Activated CD8-positive, alpha-beta memory T cell treated with anti-CD3 and anti-CD28 coated beads for 4 hours (primary cell): ENCODE measurements around the gene UPP1.
"Not testable (repeated sequence)": the region's sequence is repeated elsewhere in the genome, so short reads cannot be mapped to it uniquely, and the experiment has no call there.

Experiments
- DNase-seq, 2 donors: peaks; one replicate each; pipeline ENCODE4 v3.0.0-alpha.2; 2020; ENCODE audit warnings: low read depth in 2 of 2

The UPP1 gene

DNA sequence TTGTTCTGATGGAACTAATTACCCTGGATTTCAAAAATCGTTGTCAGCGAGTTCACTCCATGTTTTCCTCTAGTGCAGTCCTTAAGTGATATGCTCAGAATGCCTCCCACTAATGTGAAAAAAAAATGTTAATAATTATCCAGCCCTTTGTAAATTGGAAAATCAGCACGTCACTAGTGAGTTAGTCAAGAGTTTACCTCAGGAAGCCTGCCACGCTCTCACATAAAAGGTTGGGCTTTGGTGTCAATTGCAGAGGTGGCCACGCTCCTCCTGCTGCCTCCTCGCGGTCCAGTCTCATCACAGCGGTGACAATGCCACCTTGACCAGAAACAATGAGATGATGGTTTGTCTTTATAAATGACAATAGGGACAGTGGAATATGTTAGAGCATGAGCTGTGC, 22.5 kb downstream of the UPP1 start:
- DNase-seq: no peak

DNA sequence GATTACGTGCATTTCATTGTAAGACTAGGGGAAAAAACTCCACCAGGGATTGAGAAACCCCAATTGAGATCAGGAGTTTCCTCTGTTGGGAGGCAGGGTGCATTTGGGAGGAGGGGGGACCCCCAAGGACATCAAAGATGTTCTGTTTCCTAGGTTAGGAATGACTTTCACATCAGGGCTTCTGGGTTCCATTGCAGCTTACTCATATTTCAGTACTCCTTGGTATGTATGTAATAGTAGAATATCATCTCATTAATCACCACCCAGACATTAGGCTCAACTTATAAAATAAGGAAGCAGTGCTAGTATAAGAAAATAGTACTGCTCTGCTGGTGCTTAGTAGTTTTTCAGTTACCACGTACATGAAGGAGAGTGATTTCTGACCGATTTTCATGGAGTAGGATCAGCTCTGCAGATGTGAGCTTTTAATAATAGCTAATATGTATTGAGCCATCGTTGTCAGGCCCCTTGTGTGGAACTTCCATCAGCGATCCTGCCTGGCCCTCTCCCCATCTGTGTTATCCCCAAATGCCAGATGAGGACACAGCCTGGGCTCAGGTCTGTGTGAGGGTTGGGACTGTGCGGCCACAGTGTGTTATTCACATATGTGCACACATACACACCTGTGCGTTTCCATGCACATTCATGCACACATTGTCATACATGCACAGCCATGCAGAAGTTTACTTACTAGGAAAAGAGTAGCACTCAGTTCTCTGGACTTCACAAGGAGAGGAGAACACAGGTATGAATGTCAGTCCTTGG, 23.5 kb downstream of the UPP1 start:
- DNase-seq: no peak

DNA sequence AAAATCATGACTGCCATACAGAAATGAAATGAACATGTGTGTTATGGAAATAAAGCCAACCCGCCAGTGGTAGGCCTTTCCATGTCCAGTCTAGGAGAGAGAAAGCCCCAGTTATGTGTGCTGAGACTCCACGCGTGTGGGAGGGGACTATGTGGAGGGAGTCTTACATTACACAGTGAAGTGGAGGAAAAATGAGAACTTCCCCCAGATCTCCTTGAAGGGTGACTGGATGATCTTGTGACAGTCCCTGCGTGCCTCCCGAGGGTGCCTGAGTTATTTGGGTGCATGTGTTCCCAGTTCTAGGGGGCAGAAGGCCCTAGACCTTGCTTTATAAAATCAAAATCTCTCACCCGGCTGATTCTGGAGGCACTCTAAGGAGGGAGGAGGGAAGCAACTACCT, 24.2 kb downstream of the UPP1 start:
- no peak for DNase-seq

DNA sequence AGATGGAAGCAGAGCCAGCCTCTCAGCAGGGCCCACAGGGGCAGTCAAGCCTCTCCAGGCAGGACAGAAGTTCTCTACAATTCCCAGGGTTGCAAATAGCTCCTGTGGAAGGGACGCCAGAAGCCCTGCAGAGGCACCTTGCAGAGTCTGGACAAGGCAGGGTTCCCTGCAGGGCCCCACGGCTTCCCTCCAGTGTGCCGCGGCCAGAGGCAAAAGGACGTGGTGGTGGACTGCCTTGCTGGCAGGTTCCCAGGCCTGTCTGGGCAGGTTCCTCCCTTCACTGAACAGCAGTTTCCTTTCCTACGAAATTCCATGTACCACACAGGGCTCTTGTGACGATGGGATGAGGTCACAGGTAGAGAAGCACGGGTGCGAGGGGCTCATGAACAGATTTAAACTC, 25.1 kb downstream of the UPP1 start:
- no peak for DNase-seq

DNA sequence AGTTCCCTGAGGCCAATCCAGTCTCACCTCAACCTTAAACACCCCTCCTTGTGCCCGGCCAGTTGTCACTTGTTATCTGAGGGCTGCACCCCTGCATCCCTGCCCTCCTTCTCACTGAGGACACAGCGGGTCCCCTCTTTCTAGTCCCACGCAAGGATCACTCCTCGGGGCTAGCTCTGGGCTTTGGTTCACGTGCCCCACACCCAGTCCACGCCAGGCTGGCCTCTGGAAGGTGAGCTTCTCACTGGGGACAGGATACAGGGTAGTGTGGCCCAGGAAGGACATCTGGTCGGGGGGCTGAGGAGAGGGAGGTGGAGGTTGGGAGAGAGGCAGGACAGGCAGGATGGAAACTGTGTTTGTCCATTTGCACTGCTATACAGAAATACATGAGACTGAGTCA, 25.5 kb downstream of the UPP1 start:
- DNase-seq: no peak

DNA sequence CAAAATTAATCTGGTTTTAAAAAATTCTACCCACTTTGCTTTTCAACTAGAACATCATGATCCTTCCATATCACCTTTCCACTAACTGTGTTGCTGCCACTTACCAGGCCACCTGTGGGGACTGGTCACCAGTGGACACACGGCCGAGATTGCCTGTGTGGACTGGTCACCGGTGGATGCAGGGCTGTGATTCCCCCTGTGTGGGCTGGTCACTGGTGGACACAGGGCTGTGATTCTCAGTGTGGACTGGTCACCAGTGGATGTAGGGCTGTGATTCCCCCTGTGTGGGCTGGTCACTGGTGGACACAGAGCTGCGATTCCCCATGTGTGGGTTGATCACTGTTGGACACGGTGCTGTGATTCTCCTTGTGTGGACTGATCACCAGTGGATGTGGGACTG, 27.0 kb downstream of the UPP1 start:
- DNase-seq: no peak

DNA sequence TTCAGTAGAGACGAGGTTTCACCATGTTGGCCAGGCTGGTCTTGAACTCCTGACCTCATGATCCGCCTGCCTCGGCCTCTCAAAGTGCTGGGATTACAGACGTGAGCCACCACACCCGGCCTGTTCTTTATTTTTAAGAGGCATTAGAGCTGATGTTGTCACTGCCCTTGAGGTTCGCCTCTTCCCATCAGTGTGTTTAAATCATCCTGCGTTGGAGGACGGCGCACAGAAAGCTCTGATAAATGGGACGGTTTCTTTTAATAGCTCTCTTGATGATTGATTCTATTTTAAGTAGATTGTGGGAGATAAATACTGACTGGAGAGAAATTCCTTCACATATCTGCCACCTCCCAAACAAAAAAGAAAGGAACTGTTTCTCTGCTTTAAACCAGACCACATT, 29.0 kb downstream of the UPP1 start:
- no peak for DNase-seq

DNA sequence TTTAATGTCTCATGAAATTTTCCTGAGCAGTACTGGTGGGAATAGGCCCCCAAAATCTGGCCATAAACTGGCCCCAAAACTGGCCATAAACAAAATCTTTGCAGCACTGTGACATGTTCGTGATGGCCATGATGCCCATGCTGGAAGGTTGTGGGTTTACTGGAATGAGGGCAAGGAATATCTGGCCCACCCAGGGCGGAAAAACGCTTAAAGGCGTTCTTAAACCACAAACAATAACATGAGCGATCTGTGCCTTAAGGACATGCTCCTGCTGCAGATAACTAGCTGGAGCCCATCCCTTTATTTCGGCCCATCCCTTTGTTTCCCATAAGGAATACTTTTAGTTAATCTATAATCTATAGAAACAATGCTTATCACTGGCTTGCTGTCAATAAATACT, 31.5 kb downstream of the UPP1 start:
- not testable (repeated sequence) for DNase-seq

DNA sequence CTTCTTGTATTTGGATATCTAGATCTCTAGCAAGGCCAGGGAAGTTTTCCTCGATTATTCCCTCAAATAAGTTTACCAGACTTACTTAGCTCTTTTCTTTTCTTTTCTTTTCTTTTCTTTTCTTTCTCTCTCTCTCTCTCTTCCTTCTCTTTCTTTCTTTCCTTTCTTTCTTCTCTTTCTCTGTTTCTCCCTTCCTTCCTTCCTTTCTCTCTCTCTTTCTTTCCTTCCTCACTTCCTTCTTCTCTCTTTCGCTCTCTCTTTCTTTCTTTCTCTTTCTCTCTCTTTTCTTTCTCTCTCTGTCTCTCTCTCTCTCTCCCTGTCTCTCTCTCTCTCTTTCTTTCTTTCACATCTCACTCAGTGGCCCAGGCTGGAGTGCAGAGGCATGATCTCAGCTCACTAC, 37.0 kb downstream of the UPP1 start:
- no peak for DNase-seq

DNA sequence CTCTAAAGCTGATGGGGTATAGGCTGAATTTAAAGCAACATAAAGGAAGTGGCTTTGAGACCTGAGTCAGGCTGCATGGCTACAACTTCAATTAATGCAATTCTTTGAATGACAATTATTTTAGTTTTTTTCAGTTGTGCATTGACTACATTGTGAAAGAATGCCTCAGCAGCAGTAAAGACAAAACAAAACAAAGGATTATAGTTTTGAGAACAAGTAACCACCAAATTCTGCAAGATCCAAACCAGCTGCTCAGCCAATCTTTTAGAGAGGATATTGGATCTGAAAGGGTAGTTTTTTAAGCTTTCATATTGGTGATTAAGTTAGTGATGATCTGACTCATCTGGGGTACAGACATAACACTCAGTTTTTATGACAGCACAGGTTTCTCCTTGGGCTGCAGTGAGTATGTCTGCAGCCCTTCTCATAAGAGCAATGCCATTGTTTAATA, 41.6 kb downstream of the UPP1 start:
- no peak for DNase-seq

DNA sequence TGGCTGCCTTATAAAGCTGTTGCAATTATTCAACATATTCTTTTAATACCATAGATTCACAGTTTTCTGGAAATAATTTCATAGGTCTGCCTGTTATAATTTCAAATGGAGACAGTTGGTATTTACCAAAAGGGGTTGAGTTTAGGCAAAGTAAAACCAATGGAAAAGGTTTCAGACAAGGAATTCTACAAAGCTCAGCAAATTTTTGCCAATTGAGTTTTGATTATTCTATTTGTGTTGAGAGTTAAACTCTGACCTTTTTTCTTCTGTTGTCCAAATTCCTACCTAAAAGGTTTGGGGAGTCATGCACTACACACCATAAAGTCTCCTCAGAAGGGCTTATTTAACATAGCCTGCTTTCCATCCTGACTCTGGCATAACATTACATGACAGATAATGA, 43.7 kb downstream of the UPP1 start:
- DNase-seq: no peak

DNA sequence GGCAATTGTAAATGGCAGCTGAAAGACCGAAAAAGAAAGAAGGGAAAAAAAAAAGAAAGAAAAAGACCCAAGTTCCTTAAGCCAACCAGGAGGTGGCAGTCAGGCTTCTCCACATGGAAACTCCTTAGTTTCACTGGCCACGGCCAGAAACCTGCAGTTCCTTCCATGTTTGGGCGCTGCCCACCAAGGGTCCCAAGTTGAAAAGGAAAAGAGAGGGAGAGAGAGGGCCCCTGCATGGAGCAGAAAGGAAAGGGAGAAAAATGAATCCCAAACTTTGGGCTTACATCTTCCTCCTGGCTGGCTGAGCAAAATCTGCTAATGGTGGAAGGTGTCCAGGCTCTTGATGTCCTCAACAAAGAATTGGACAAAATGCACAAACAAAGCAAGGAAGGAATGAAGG, 50.4 kb downstream of the UPP1 start:
- DNase-seq: no peak

DNA sequence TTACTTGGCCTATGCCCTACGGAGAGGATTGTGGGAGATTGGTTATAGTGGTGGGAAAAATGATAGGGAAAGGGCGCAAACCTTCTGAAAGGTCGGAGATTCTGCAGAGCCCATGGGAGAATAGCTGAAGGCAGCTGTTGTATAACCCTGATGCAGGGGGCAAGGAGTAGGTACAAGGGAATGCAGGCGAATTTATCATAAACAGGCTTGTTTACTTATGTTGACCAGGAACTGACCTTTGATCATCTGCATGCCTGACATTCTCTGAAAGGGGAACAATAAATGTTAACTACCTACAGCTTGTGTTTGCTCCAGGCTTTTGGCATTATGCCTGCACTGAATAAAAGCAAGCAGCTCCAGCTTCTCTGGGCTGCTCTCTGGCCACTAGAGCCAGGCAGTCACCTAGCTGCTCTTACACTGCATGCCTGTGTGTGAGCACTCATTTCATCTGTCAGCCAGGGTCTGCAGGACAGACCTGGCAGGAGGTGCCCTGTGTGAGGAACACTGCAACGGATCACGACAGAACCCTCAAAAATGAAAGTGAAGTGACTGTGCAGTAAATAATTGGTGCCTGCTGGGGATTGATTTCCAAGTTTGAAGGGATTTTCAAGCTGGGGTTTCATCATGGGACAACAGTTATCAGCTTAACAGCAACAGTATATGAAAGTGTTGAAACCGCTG, 51.1 kb downstream of the UPP1 start:
- DNase-seq: no peak

DNA sequence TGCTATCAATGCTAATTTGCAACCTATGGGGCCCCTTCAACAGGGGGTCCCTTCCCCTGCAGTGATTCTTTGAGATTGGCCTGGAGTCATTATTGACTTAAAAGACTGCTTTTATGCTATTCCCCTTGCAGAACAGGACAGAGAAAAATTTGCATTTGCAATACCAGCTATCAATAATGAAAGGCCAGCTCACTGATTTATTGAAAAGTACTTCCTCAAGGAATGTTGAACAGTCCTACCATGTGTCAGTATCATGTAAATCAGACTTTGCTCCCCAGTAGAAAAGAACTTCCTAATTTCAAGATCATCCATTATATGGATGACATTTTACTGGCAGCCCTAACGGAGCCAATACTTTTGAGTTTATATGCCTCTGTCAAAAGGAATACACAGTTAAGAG, 52.5 kb downstream of the UPP1 start:
- DNase-seq: no peak

DNA sequence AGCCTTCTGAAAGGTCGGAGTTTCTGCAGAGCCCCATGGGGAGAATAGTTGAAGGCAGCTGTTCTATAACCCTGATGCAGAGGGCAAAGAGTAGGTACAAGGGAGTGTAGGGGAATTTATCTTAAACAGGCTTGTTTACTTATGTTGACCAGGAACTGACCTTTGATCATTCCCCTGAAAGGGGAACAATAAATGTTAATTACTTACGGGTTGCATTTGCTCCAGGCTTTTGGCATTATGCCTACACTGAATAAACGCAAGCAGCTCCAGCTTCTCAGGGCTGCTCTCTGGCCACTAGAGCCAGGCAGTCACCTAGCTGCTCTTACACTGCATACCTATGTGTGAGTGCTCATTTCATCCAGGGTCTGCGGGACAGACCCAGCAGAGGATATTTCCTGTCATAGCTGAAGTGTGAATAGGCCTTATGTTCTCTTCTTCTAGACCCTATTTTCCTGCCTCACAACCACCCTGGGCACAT, 55.3 kb downstream of the UPP1 start:
- DNase-seq: no peak

DNA sequence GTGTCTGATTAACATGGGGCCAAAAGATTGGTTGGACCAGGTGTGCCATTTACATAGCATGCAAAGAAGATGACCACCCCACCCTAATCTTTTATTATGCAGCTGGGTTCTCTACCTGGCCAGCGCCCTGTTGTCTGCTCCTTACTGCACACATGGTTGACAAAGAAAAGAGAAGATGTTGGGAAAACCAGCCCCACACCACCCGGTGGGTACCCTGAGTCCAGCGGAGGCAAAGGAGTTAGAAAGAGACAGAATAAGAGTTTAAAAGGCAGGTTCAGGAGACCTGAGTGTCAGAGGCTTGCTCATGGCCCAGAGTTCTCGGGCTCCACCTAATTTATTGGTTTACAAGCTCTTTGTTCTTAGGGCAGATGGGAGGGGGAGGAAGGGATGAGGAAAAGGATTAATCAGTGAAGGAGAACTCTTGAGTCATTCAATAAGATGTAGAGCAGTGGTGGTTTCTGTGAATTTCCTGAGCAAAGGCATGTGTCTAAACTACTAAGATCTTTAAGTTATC, 58.1 kb downstream of the UPP1 start:
- no peak for DNase-seq

DNA sequence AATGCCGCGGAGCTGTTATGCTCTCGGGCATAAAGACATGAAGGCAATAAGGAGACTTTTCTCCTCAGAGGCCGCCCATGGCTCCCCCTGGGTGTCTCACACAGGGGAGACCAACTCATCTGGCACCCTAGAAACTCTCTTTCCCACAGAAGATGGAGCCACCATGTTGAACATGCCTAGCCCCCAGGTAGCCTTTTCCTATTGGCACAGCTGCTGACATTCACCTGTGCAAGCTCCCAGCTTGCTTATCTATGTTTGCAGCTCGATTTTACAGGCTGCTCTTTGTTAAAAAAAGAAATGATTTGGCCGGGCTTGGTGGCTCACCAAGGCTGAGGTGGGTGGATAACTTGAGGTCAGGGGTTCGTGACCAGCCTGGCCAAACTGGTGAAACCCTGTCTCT, 58.6 kb downstream of the UPP1 start:
- not testable (repeated sequence) for DNase-seq

DNA sequence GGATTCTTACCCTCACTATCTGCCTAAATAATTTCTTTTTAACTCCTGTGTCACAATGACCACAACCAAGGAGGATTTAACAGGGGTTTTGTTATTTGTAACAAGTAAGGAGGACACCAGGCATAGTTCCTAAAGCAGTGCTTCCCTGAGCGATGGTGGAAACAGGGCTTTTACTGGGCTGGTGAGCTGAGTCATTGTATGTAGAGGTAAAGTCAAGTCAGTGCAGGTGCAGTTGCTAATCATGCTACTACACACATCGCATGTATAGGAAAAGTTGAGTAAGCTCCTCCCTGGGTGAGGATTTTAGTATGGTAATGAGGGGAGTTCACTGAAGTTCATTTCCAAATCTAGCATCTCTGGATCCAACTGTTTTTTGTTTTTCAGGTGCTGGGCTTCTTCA, 59.2 kb downstream of the UPP1 start:
- no peak for DNase-seq

DNA sequence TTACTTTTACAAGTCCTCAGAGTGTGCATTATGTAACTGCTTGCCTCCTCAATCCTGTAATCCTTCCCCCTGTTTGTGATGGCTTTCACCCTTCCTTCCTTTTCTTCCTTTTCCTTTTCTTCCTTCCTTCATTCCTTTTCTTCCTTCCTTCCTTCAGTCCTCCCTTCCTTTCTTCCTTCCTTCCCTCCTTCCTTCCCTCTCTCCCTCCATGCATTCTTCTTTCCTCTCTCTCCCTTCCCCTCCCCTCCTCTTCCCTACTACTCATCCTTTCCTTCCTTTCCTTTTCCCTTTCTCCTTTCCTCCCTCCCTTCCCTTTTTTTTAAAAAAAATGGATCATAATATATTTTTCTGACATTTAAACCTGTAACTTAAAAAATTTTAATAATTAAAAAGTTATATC, 60.0 kb downstream of the UPP1 start:
- DNase-seq: no peak

DNA sequence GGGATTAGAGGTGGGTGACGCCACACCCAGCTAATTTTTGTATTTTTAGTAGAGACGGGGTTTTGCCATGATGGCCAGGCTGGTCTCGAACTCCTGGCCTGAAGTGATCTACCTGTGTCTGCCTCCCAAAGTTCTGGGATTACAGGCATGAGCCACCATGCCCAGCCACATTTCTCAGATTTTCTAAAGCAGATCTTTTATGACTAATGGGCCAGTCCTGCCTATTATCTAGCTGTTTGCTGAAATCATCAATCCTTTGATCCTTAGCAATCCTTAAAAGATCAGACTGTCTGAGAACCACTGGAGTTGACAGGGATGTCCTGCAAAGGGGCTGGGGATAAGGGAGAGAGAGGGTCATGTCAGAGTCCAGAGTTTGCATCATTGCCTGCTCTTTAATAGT, 61.0 kb downstream of the UPP1 start:
- no peak for DNase-seq

DNA sequence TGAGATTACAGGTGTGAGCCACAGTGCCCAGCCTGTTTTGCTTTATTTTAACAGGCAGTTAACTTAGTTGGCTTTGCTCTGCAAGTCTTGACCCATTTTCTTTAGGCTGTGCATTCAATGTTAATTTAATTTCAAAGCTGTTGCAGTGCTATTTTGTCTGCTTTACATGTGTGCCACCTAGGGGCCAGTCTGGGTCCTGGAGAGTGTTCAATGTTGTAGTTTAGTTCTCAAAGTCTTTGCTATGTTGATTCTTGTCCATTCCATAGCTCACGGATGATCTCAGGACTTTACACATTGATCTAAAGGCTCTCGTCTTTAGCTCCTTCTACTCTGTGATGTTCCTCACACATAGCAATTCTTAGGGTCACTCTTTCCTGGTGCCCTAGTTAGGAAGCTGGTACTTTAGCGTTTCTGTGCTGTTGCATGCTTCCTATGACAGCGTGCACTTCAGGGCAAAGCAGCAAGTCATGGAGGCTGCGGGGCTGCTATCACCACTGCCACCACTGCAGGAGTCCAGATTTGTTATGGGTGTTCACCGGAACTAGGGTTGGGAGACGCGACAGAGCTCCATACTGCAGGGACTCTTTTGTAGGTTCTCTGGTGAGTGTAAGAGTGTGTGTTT, 65.8 kb downstream of the UPP1 start:
- DNase-seq: no peak
